GM21515 (cell line): ENCODE measurements around the gene ZNF181.
A peak's percentile ranks its signal among the peaks of the same experiment; 100 is the strongest.

Source experiments
- ATAC-seq: cut with Tn5 transposase; IDR thresholded peaks from one replicate; pipeline ENCODE4 v1.9.1; 2021; ENCODE audit not compliant: unreplicated experiment

Gene ZNF181

DNA sequence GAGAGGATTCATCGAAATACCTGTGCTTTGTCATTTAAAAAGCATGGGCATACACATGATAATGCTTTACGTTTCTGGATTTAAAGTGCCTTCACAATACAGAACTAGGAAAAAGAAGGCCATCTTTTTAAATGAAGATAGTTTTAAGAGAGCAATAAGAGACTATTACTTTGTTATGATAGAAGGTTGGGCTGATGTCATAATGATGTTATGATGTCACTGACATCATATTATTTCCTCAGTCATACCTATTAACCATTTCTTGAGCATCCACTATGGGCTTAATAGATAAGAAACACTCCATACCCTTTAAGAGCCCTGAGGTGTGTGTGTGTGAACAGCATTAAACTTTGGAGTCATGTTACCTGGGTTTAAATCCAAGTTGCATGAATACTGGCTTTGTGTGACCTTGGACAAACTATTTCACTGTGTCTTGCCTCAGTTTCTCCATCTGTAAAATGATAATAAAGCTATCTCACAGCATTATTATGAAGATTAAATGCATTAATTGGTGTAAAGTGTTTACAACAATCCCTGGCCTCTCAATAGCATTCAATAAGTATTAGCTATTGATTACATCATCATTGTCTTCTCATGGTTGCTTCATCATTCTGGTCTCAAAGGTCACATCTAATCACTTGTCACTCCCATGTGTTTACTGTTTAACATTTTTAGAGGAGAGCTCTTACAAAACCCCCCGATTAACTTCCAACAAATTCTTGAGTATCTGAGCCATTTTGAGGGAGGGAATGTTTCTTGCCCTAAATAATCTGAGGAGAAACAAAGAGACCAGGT, 11.1 kb downstream of the ZNF181 start:
- no peak for ATAC-seq

- no peak for ATAC-seq
These were observed 23.4 kb downstream of the ZNF181 start for GRCh38 chr19:34757441-34757840.

DNA sequence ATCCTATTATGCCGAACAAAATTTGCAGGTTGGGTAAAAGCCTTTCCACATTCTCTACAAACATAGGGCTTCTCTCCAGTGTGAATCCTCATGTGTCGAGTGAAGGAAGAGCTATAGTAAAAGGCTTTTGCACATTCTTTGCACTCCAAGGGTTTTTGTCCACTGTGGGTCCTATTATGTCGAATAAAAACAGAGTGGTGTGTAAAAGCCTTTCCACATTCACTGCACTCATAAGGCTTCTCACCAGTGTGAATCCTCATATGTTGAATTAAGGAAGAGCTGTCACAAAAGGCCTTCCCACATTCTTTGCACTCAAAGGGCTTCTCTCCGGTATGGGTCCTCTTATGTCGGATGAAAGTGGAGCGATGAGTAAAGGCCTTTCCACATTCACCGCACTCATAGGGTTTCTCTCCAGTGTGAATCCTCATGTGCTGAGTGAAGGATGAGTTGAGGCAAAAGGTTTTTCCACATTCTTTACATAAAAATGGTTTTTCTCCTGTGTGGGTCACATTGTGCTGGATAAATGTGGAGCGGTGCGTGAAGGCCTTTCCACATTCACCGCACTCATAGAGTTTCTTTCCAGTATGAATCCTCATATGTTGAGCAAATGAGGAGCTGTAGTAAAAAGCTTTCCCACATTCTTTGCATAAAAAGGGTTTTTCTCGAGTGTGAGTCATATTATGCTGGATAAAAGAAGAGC, 25.3 kb downstream of the ZNF181 start:
- no peak for ATAC-seq

- ATAC-seq = no peak
These were observed 32.3 kb downstream of the ZNF181 start for GRCh38 chr19:34766386-34766785.

DNA sequence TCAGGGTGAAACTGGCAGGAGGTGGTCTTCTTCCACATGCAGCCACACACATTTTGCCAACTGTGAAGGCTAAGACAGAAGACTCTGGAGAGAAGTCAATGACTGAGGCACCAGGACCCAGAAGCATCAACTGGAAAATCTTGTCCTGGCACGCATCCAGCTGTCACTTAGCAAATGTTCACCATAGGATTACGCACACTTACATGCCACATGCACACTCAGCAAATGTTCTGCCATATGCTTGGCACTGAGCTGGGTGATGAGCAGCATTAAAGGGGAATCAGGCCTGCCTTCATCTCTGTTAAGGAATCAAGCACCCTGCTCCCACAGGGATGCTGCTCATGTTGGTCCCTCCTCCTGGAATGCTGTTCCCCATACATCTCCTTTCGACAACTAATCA, 33.9 kb downstream of the ZNF181 start:
- ATAC-seq = no peak

DNA sequence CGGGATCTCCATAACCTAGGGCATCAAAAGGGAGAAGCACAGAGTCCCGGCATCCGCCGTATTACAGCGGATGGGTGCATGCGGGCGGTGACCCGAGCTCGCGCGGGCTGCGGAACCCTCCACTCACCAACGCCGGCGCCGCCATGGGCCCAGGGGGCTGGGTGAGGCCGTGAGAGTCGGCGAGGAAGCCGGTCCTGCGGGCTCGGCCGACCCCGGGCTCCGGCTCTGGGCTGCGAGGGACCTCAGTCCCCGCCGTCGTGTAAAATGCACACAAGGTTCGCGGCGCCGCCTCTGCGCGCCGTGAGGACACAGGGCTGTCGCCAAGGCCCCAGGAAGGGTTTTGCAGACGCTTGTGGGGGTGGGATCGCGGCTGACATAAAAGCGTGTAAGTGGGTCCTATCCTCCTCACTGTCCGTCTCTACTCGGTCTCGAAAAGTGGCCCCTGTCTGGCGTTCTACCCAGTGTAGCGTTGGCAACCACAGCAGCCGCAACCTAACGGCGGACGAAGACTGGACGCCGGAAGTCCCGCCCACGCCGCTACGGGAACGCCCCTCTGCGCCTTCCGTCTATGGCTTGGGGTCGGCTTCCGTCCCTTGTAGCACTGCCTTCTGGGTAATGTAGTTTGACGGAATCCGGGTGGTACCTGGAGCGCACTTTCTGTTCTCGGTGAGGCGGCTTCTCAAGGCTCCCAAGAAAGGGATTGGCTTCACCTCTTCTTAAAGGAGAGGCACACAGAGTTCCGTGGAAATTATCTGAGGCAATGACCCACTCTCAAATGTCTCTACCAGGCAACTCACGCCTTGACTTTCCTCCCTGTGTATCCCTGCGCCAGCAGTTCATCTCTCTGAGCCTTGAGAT, 38.9 kb downstream of the ZNF181 start, which contains the start of gene ZNF599:
ZNF599 (minus strand) TSS at position 519 of the 858 bp plus-strand sequence; CDS start at position 145, 374 bp downstream.
- peak; percentile 95 for ATAC-seq

DNA sequence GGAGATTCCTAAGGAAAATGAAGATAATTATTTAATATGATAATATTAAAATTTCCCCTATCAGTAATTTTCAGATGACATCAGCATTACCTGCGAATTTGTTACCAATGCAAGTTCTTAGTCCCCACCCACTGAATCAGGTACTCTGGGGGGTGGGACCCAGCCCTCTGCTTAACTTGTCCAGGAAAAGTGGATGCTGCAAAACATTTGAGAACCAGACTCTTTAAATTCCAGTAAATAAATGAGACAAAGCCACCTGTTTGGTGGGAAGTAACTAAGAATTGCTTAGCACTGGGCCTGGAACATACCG, 39.5 kb downstream of the ZNF181 start:
- no peak for ATAC-seq

GRCh38 chr19:34774857-34775256, 40.8 kb downstream of the ZNF181 start:
- no peak for ATAC-seq

DNA sequence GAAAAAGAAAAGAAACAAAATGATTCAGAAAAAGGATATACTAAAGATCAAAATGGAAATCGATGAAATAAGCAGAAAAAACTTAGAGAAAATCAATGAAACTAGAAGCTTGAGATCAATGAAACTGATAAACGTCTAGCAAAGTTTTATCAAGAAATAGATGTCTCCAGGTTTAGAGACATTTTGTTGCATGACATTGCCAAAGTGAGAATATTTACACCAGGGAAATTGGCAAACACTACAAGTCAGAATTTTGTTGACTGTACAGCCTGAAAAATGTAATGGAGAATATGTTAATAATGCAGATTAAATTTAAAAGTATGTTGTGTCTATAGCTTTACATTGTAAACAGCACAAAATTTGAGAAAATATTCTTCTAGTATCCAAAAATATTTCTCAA, 44.3 kb downstream of the ZNF181 start:
- no peak for ATAC-seq

DNA sequence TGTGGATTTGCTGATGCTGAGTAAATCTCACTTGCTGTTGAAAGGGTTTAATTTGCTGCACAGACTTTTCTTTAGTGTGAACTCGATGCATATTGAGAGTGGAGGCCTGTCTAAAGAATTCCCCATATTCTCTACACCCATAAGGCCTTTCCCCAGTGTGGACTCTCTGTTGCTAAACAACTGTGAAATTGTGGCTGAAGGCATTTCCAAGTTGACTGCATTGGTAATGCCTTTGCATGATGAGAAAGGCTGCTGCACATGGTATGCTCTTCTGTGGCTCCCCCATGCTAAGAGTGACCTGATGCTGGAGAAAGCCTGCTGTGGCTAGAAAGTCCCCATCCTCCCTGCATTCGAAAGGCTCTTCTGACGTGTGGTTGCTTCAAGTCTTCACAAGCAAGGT, 45.6 kb downstream of the ZNF181 start:
- no peak for ATAC-seq

- no peak for ATAC-seq
These were observed 52.2 kb downstream of the ZNF181 start for GRCh38 chr19:34786236-34786635.

GRCh38 chr19:34787059-34787824, 53.2 kb downstream of the ZNF181 start:
- ATAC-seq = no peak

GRCh38 chr19:34788074-34788473, 54.0 kb downstream of the ZNF181 start:
- ATAC-seq = no peak

DNA sequence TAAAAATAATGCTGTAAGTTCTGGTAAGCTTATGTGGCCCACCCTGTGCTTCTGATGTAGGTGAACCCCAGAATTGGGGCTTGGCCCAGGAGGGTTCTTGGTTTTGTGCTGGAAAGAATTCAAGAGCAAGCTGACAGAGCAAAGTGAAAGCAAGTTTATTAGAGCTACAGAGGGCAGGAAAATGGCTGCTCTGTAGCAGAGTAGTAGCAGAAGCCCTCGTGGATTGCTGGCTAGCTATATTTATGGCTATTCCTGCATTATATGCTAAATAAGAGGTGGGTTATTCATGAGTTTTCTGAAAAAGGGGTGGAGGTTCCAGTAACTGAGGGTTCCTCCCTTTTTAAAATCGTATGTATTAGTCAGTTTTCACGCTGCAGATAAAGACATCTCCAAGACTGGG, 59.5 kb downstream of the ZNF181 start:
- ATAC-seq = no peak

DNA sequence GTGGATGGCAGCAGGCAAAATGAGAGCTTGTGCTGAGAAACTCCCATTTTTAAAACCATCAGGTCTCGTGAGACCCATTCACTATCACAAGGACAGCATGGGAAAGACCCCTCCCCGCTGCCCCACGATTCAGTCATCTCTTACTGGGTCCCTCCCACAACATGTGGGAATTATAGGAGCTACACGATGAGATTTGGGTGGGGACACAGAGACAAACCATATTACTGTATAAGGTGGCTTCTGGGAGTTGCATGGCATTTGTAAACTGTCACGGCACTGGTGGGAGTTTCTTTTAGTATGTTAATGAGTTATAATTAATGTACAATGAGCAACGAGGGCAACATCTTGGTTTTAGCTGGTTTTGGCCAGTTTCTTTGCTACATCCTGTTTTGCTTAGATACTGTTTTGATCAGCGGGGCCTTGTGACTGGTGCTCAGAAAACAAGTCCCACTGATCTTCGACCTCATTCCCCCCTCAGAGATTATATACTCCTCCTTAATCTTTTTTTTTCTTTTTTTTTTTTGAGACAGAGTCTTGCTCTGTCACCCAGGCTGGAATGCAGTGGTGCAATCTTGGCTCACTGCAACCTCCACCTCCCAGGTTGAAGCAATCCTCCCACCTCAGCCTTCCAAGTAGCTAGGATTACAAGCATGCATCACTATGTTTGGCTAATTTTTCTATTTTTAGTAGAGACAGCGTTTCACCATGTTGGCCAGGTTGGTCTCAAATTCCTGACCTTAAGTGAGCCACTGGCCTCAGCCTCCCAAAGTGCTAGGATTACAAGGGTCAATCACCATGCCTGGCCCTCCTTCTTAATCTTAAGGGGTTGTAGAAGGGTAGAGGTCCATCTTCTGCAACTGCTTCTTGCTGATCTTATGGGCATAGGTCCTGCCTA, 60.3 kb downstream of the ZNF181 start:
- no peak for ATAC-seq
